ENCODE results near the gene SPACA5.

DNA sequence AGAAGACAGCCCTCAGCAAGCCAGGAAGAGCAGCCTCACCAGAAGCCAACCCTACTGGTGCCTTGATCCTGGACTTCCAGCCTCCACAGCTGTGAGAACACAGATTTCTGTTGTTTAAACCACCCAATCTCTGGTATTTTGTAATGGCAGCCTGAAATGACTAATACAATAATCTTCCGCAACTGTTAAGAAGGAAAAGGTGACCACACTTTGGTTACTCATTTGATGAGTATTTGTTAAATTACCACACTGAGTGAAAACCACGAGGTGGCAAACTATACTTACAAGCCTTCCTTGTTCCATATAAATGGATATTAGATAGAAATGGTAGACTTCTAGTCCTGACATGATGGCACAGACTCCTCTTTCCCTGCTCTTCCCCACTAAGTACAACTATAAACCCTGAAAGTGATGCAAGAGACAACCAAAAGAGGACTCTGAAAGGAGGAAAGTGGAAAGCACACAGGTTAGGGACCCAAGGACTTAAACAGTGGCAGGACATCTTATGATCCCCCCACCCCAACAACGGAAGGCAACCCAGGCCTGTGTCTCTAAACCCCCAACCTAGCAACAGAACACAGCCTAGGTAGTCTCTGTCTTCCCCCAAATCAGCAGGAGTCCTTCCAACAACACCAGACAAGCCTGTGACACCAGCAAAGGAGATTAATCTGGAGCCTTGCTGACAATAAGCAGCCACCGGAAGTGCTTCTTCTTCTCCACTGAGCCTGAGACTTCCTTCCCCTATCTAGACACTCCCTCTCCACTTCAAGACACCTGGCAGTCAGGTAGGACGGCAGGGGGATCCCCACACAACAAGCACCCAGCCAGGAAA lies 15.3 kb upstream of the SPACA5 start:
- TF ChIP-seq SIN3A (IDR thresholded peaks at IDR 0.05; ENCODE audit: borderline replicate concordance, low read depth, low read length) (no peak), JARID2 (CRISPR knock-in tag; IDR thresholded peaks at IDR 0.05; ENCODE audit: insufficient replicate concordance) (no peak)
